K562 (cell line): Measurements from ENCODE around the gene PPM1G. TPM values are rescaled to one million over a fixed set of nuclear protein-coding genes. Genes with fewer than 3 reads are reported as not detected.

ENCODE experiments used
- CBFA2T2 ChIP-seq: fragments of 450-650 bp; conservative IDR thresholded peaks from 2 replicates; pipeline ENCODE4 v1.6.1; 2017; ENCODE audit warnings: mild to moderate bottlenecking
- CEBPZ ChIP-seq: fragments of 150-350 bp; IDR thresholded peaks from 2 replicates; pipeline ENCODE4 v1.6.1; 2014; ENCODE audit warnings: low read depth, mild to moderate bottlenecking, low read length, borderline replicate concordance
- CHD1 ChIP-seq: fragments of 200-600 bp; sonication (generic); IDR thresholded peaks from one replicate; pipeline ENCODE4 v1.6.1; 2012; ENCODE audit warnings: mild to moderate bottlenecking, moderate library complexity, low read length, inconsistent platforms
- ELF4 ChIP-seq: fragments of 450-650 bp; formaldehyde crosslinking; IDR thresholded peaks from 2 replicates; pipeline ENCODE4 v1.4.0; 2022; ENCODE audit warnings: missing genetic modification characterization
- ETV6 ChIP-seq, 3 experiments: fragments of 150-350 bp in 1 of 3; sonication (generic) in 1 of 3; formaldehyde crosslinking in 1 of 3; IDR thresholded peaks; 2 replicates each; pipeline versions ENCODE4 v1.6.1 to v1.8.0; 2014 to 2022; ENCODE audit warnings: borderline replicate concordance in 2 of 3, low read depth in 2 of 3, antibody characterized with exemption in 1 of 3, low read length in 1 of 3, mild to moderate bottlenecking in 1 of 3, missing genetic modification reagents in 1 of 3
- HMG20A ChIP-seq: fragments of 450-650 bp; formaldehyde crosslinking; conservative IDR thresholded peaks from 2 replicates; pipeline ENCODE4 v1.4.0; 2020; ENCODE audit warnings: mild to moderate bottlenecking, mixed read lengths
- JUNB ChIP-seq: fragments of 450-650 bp; formaldehyde crosslinking; conservative IDR thresholded peaks from 2 replicates; pipeline ENCODE4 v1.4.0; 2020; ENCODE audit warnings: mild to moderate bottlenecking
- JUND ChIP-seq, 2 experiments: IDR thresholded peaks; 2 replicates in 1 of 2; 3 replicates in 1 of 2; pipeline ENCODE4 v1.6.1; 2011; ENCODE audit warnings: borderline replicate concordance in 2 of 2, low read depth in 2 of 2, low read length in 2 of 2, improper control_type of control experiment in 1 of 2, missing biosample characterization in 1 of 2, missing genetic modification characterization in 1 of 2, missing genetic modification reagents in 1 of 2
- MED1 ChIP-seq: sonication (generic); formaldehyde crosslinking; IDR thresholded peaks from 2 replicates; pipeline ENCODE4 v1.8.1; 2023; ENCODE audit warnings: missing genetic modification reagents, borderline replicate concordance
- PCBP2 ChIP-seq: fragments of 200-400 bp; formaldehyde crosslinking; IDR thresholded peaks from 2 replicates; pipeline ENCODE4 v1.6.1; 2018; ENCODE audit warnings: low read length, low read depth, mild to moderate bottlenecking, moderate library complexity; ENCODE audit not compliant: poor library complexity, severe bottlenecking
- POLR3A ChIP-seq: IDR thresholded peaks from 2 replicates; pipeline ENCODE4 v1.6.1; 2011; ENCODE audit warnings: borderline replicate concordance, mild to moderate bottlenecking, moderate library complexity; ENCODE audit not compliant: insufficient read length, insufficient read depth; ENCODE audit errors: extremely low read depth
- PRPF4 ChIP-seq: fragments of 200-400 bp; formaldehyde crosslinking; IDR thresholded peaks from one replicate; pipeline ENCODE4 v1.6.1; 2017; ENCODE audit warnings: low read length, low read depth, mild to moderate bottlenecking; ENCODE audit not compliant: insufficient read depth, poor library complexity, severe bottlenecking
- RB1 ChIP-seq: fragments of 450-650 bp; IDR thresholded peaks from 2 replicates; pipeline ENCODE4 v1.6.1; 2017; ENCODE audit warnings: low read depth, mild to moderate bottlenecking
- SIX5 ChIP-seq, 2 experiments: IDR thresholded peaks; 2 replicates each; pipeline ENCODE4 v1.6.1; 2011; ENCODE audit warnings: low read length in 2 of 2, borderline replicate concordance in 1 of 2, low read depth in 1 of 2, mild to moderate bottlenecking in 1 of 2, moderate library complexity in 1 of 2; ENCODE audit not compliant: insufficient read depth in 1 of 2
- SMARCA4 ChIP-seq: fragments of 450-650 bp; IDR thresholded peaks from 2 replicates; pipeline ENCODE4 v1.6.1; 2016
- ZFP91 ChIP-seq: sonication (generic); formaldehyde crosslinking; IDR thresholded peaks from 2 replicates; pipeline ENCODE4 v1.8.0; 2022; ENCODE audit warnings: mild to moderate bottlenecking, missing genetic modification reagents
- ZNF133 ChIP-seq: fragments of 250-450 bp; sonication (Bioruptor Pico); IDR thresholded peaks from 2 replicates; pipeline ENCODE4 v1.4.0; 2020; ENCODE audit warnings: mild to moderate bottlenecking
- ZNF165 ChIP-seq: fragments of 250-450 bp; sonication (Bioruptor Pico); IDR thresholded peaks from 2 replicates; pipeline ENCODE4 v1.4.0; 2020; ENCODE audit warnings: borderline replicate concordance
- ZNF24 ChIP-seq: fragments of 450-650 bp; IDR thresholded peaks from 2 replicates; pipeline ENCODE4 v1.6.1; 2016
- ZNF507 ChIP-seq: conservative IDR thresholded peaks from 2 replicates; pipeline ENCODE4 v1.6.1; 2017; ENCODE audit warnings: missing genetic modification characterization, missing compliant biosample characterization
- ZSCAN29 ChIP-seq: fragments of 450-650 bp; IDR thresholded peaks from 2 replicates; pipeline ENCODE4 v1.6.1; 2017
- polyA plus RNA-seq, 8 experiments: library from polyadenylated mRNA; depleted of rRNA in 4 of 8; stranded (reverse) in 5 of 8; unstranded in 3 of 8; fragments of >200 nt; fragmentation: Nextera tagmentation in 2 of 8; fragmentation: Illumina TruSeq in 1 of 8; extraction: Ambion mirVana in 2 of 8; extraction: Trizol in 1 of 8; gene quantifications; 2 replicates each; pipeline versions ENCODE4 v1.2.1 to v1.2.3, GENCODE V29; 2011 to 2014; ENCODE audit warnings: inconsistent platforms in 1 of 8, missing spikeins in 1 of 8
- total RNA-seq, 7 experiments: library from RNA; depleted of rRNA in 6 of 7; stranded (reverse); fragments of >200 nt in 6 of 7; fragmentation: Illumina TruSeq in 2 of 7; extraction: Trizol in 2 of 7; gene quantifications; 2 replicates each; pipeline versions ENCODE4 v1.2.1 to v1.2.3, GENCODE V29; 2011 to 2021; ENCODE audit warnings: low replicate concordance in 1 of 7

The PPM1G gene
- total and polyA plus RNA-seq, 9 of the 15 experiments (the other 6 are each of a cell fraction or from before 2014, with no cell fraction given): 61.7 to 230 (median 153) TPM

- TF ChIP-seq SIX5 (IDR thresholded peaks at IDR 0.05; ENCODE audit: borderline replicate concordance in 1 of 2, insufficient read depth in 1 of 2, low read depth in 1 of 2, low read length in 2 of 2) (peak; percentile 58 to 60; a peak in 3 of 4 replicates), ETV6 (IDR thresholded peaks at IDR 0.05; ENCODE audit: borderline replicate concordance in 1 of 2, low read depth in 2 of 2, low read length in 1 of 2) (no peak; a peak in 1 of 4 replicates), ETV6 (CRISPR knock-in tag; IDR thresholded peaks at IDR 0.05; ENCODE audit: borderline replicate concordance) (no peak), ZFP91 (CRISPR knock-in tag) (no peak), JUNB (no peak), CEBPZ (no peak), CBFA2T2 (no peak), HMG20A (CRISPR knock-in tag) (no peak), ZNF24 (peak; percentile 8; the same call in 1 of the 2 replicates), ZNF133 (CRISPR knock-in tag) (no peak), ZNF165 (no peak), ZNF507 (no peak), CHD1 (peak; percentile 83), ZSCAN29 (no peak), JUND (IDR thresholded peaks at IDR 0.05; ENCODE audit: borderline replicate concordance, low read depth, low read length) (no peak), JUND (tag; IDR thresholded peaks at IDR 0.05; ENCODE audit: borderline replicate concordance, low read depth, low read length) (0 out of 3 replicates have a peak, but pooled peaks have one; percentile 13), SMARCA4 (peak; percentile 37; the same call in 1 of the 2 replicates), RB1 (peak; percentile 60), ELF4 (CRISPR knock-in tag) (peak; percentile 29; the same call in 1 of the 2 replicates), PRPF4 (no peak), MED1 (no peak), PCBP2 (no peak), POLR3A (no peak)
These were observed 52.8 kb downstream of the PPM1G start, which contains the start of gene GTF3C2 (continued) for GRCh38 chr2:27356382-27357181.
